GM23338 (cell line): ENCODE data around the gene TMEM185B. TPM values are rescaled to one million over a fixed set of nuclear protein-coding genes. Genes with fewer than 3 reads are reported as not detected.

Experiments
- ATAC-seq: fragments of 200-7000 bp; cut with Tn5 transposase; 3 replicates; pipeline ENCODE4 v1.9.1; 2020
- DNase-seq: peaks from one replicate; pipeline ENCODE4 v3.0.0-alpha.2; 2015; ENCODE audit warnings: low spot score
- H2AFZ ChIP-seq: fragments of 200-600 bp; sonication (generic); 2 replicates; pipeline ENCODE4 v1.8.0; 2016; ENCODE audit warnings: antibody characterized with exemption, mild to moderate bottlenecking, moderate library complexity
- H3F3A ChIP-seq: fragments of 200-600 bp; sonication (generic); replicated peaks from 2 replicates; pipeline ENCODE4 v1.8.0; 2017; ENCODE audit warnings: antibody characterized with exemption, mixed run types, low read depth
- H3K27ac ChIP-seq: fragments of 200-600 bp; sonication (generic); 2 replicates; pipeline ENCODE4 v1.6.1; 2016; ENCODE audit warnings: low read depth
- H3K27me3 ChIP-seq: fragments of 200-600 bp; sonication (generic); 2 replicates; pipeline ENCODE4 v1.8.0; 2016; ENCODE audit warnings: mild to moderate bottlenecking, mixed run types, moderate library complexity; ENCODE audit not compliant: insufficient read depth
- H3K36me3 ChIP-seq: fragments of 200-600 bp; sonication (generic); 2 replicates; pipeline ENCODE4 v1.8.0; 2016; ENCODE audit warnings: mild to moderate bottlenecking; ENCODE audit not compliant: insufficient read depth
- H3K4me1 ChIP-seq: fragments of 200-600 bp; sonication (generic); 2 replicates; pipeline ENCODE4 v1.8.0; 2016; ENCODE audit warnings: mild to moderate bottlenecking, moderate library complexity; ENCODE audit not compliant: insufficient read depth
- H3K4me2 ChIP-seq: fragments of 200-600 bp; sonication (generic); 2 replicates; pipeline ENCODE4 v1.7.1; 2017; ENCODE audit warnings: mixed run types
- H3K4me3 ChIP-seq: fragments of 200-600 bp; sonication (generic); 2 replicates; pipeline ENCODE4 v1.6.1; 2016; ENCODE audit warnings: mixed run types
- H3K79me2 ChIP-seq: fragments of 200-600 bp; sonication (generic); replicated peaks from 2 replicates; pipeline ENCODE4 v1.8.0; 2017; ENCODE audit warnings: mild to moderate bottlenecking; ENCODE audit not compliant: insufficient read depth
- H3K9me2 ChIP-seq: fragments of 200-600 bp; sonication (generic); 2 replicates; pipeline ENCODE4 v1.8.0; 2017; ENCODE audit not compliant: insufficient read depth
- H4K20me1 ChIP-seq: fragments of 200-600 bp; sonication (generic); replicated peaks from 2 replicates; pipeline ENCODE4 v1.8.0; 2017; ENCODE audit warnings: mild to moderate bottlenecking; ENCODE audit not compliant: insufficient read depth
- H3K27ac Mint-ChIP-seq: 2 replicates; pipeline ENCODE4 v1.8.0; 2020; ENCODE audit warnings: inconsistent platforms, mild to moderate bottlenecking, moderate library complexity, mixed read lengths
- H3K27me3 Mint-ChIP-seq: 3 replicates; pipeline ENCODE4 v1.8.0; 2022; ENCODE audit warnings: low read depth, mild to moderate bottlenecking, moderate library complexity, mixed read lengths, inconsistent platforms; ENCODE audit not compliant: insufficient read depth, poor library complexity
- H3K36me3 Mint-ChIP-seq: 3 replicates; pipeline ENCODE4 v1.8.0; 2021; ENCODE audit warnings: low read depth, mild to moderate bottlenecking, inconsistent platforms, moderate library complexity, mixed read lengths
- H3K4me1 Mint-ChIP-seq: 3 replicates; pipeline ENCODE4 v1.8.0; 2020; ENCODE audit warnings: mild to moderate bottlenecking, inconsistent platforms, mixed read lengths
- H3K4me3 Mint-ChIP-seq: 3 replicates; pipeline ENCODE4 v1.8.0; 2021; ENCODE audit warnings: moderate library complexity, mild to moderate bottlenecking, inconsistent platforms, mixed read lengths
- H3K9me3 Mint-ChIP-seq: 3 replicates; pipeline ENCODE4 v1.8.0; 2020; ENCODE audit warnings: moderate library complexity, mild to moderate bottlenecking, inconsistent platforms, mixed read lengths
- CREB1 ChIP-seq: fragments of 250-450 bp; sonication (Bioruptor Pico); IDR thresholded peaks from 2 replicates; pipeline ENCODE4 v1.5.0; 2020; ENCODE audit warnings: low read depth, mild to moderate bottlenecking, moderate library complexity
- EZH2 ChIP-seq: fragments of 200-600 bp; sonication (generic); IDR thresholded peaks from one replicate; pipeline ENCODE4 v1.8.0; 2017; ENCODE audit warnings: antibody characterized with exemption, mild to moderate bottlenecking, low read depth; ENCODE audit not compliant: unreplicated experiment
- EZH2phosphoT487 ChIP-seq: fragments of 200-600 bp; sonication (generic); IDR thresholded peaks from one replicate; pipeline ENCODE4 v1.8.1; 2018; ENCODE audit warnings: antibody characterized with exemption; ENCODE audit not compliant: unreplicated experiment
- JUNB ChIP-seq: IDR thresholded peaks from one replicate; pipeline ENCODE4 v1.6.1; 2016; ENCODE audit warnings: antibody characterized with exemption; ENCODE audit not compliant: unreplicated experiment
- NANOG ChIP-seq: IDR thresholded peaks from 2 replicates; pipeline ENCODE4 v1.6.1; 2016; ENCODE audit warnings: antibody characterized with exemption, borderline replicate concordance
- POLR2AphosphoS5 ChIP-seq: IDR thresholded peaks from 2 replicates; pipeline ENCODE4 v1.6.1; 2016; ENCODE audit warnings: antibody characterized with exemption, low read depth
- STAT1 ChIP-seq: IDR thresholded peaks from one replicate; pipeline ENCODE4 v1.6.1; 2016; ENCODE audit warnings: antibody characterized with exemption; ENCODE audit not compliant: unreplicated experiment
- ZNF114 ChIP-seq: fragments of 250-450 bp; sonication (Bioruptor Pico); IDR thresholded peaks from 2 replicates; pipeline ENCODE4 v1.5.0; 2020; ENCODE audit warnings: mild to moderate bottlenecking, moderate library complexity
- ZNF331 ChIP-seq: fragments of 250-450 bp; sonication (Bioruptor Pico); IDR thresholded peaks from 2 replicates; pipeline ENCODE4 v1.5.0; 2020; ENCODE audit warnings: low read depth, mild to moderate bottlenecking, moderate library complexity
- polyA plus RNA-seq: library from polyadenylated mRNA; unstranded; fragments of >200 nt; fragmentation: Nextera tagmentation; extraction: Ambion mirVana; gene quantifications from 2 replicates; pipeline ENCODE4 v1.2.1, GENCODE V29; 2016
- total RNA-seq: library from RNA; depleted of rRNA; stranded (reverse); fragments of >200 nt; shearing (Covaris generic); gene quantifications from 2 replicates; pipeline ENCODE4 v1.2.3, GENCODE V29; 2014
- TF ChIP-seq, protein P1 (sequence below): fragments of 250-450 bp; sonication (Bioruptor Pico); IDR thresholded peaks from 2 replicates; pipeline ENCODE4 v1.5.0; 2020; ENCODE audit warnings: mild to moderate bottlenecking, moderate library complexity
- TF ChIP-seq, protein P2 (sequence below): IDR thresholded peaks from one replicate; pipeline ENCODE4 v1.6.1; 2018; ENCODE audit warnings: antibody characterized with exemption; ENCODE audit not compliant: unreplicated experiment
- TF ChIP-seq, protein P3 (sequence below): IDR thresholded peaks from 2 replicates; pipeline ENCODE4 v1.6.1; 2016; ENCODE audit warnings: antibody characterized with exemption
- TF ChIP-seq, protein P4 (sequence below), 2 experiments: fragments of 200-600 bp in 1 of 2; sonication (generic) in 1 of 2; conservative IDR thresholded peaks; 2 replicates each; pipeline versions ENCODE4 v1.5.1 to v1.6.1; 2016 to 2017; ENCODE audit warnings: antibody characterized with exemption in 2 of 2, low read depth in 2 of 2, mild to moderate bottlenecking in 2 of 2, moderate library complexity in 1 of 2

Gene TMEM185B
- total and polyA plus RNA-seq, 2 experiments from 2014 or later = 3.9 to 24.4 TPM

DNA sequence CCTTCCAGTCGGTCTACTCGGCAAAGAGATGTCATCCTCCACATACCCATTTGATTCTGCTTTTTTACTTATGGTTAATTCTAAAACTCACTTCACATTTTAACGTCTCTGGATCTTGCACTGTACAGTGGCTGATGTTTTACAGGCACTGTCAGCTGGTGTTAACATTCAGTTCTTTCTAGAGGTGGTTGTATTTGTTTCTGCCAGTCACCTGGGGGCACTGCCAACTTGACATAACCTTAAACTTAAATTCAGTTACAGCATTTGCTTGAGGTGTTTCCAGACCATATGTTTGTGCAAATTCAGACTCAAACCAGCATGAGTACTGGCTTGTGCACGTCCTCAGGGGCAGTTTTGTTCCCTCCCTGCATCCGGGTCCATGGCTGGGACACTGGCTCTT lies 5.3 kb upstream of the TMEM185B start:
- no peak overlapping the region for H3K27ac ChIP-seq
- no peak overlapping the region for H2AFZ ChIP-seq
- no peaks in the 10 kb centered on the region for H3K9me2 ChIP-seq
- no peak for TF ChIP-seq ZNF331
- TF ChIP-seq, protein P1, sequence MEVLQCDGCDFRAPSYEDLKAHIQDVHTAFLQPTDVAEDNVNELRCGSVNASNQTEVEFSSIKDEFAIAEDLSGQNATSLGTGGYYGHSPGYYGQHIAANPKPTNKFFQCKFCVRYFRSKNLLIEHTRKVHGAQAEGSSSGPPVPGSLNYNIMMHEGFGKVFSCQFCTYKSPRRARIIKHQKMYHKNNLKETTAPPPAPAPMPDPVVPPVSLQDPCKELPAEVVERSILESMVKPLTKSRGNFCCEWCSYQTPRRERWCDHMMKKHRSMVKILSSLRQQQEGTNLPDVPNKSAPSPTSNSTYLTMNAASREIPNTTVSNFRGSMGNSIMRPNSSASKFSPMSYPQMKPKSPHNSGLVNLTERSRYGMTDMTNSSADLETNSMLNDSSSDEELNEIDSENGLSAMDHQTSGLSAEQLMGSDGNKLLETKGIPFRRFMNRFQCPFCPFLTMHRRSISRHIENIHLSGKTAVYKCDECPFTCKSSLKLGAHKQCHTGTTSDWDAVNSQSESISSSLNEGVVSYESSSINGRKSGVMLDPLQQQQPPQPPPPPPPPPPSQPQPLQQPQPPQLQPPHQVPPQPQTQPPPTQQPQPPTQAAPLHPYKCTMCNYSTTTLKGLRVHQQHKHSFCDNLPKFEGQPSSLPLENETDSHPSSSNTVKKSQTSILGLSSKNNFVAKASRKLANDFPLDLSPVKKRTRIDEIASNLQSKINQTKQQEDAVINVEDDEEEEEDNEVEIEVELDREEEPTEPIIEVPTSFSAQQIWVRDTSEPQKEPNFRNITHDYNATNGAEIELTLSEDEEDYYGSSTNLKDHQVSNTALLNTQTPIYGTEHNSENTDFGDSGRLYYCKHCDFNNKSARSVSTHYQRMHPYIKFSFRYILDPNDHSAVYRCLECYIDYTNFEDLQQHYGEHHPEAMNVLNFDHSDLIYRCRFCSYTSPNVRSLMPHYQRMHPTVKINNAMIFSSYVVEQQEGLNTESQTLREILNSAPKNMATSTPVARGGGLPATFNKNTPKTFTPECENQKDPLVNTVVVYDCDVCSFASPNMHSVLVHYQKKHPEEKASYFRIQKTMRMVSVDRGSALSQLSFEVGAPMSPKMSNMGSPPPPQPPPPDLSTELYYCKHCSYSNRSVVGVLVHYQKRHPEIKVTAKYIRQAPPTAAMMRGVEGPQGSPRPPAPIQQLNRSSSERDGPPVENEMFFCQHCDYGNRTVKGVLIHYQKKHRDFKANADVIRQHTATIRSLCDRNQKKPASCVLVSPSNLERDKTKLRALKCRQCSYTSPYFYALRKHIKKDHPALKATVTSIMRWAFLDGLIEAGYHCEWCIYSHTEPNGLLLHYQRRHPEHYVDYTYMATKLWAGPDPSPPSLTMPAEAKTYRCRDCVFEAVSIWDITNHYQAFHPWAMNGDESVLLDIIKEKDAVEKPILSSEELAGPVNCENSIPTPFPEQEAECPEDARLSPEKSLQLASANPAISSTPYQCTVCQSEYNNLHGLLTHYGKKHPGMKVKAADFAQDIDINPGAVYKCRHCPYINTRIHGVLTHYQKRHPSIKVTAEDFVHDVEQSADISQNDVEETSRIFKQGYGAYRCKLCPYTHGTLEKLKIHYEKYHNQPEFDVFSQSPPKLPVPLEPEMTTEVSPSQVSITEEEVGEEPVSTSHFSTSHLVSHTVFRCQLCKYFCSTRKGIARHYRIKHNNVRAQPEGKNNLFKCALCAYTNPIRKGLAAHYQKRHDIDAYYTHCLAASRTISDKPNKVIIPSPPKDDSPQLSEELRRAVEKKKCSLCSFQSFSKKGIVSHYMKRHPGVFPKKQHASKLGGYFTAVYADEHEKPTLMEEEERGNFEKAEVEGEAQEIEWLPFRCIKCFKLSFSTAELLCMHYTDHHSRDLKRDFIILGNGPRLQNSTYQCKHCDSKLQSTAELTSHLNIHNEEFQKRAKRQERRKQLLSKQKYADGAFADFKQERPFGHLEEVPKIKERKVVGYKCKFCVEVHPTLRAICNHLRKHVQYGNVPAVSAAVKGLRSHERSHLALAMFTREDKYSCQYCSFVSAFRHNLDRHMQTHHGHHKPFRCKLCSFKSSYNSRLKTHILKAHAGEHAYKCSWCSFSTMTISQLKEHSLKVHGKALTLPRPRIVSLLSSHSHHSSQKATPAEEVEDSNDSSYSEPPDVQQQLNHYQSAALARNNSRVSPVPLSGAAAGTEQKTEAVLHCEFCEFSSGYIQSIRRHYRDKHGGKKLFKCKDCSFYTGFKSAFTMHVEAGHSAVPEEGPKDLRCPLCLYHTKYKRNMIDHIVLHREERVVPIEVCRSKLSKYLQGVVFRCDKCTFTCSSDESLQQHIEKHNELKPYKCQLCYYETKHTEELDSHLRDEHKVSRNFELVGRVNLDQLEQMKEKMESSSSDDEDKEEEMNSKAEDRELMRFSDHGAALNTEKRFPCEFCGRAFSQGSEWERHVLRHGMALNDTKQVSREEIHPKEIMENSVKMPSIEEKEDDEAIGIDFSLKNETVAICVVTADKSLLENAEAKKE (CRISPR knock-in tag) = no peak
- no peak for TF ChIP-seq STAT1
- TF ChIP-seq CREB1 (CRISPR knock-in tag) = no peak
- TF ChIP-seq, protein P2, sequence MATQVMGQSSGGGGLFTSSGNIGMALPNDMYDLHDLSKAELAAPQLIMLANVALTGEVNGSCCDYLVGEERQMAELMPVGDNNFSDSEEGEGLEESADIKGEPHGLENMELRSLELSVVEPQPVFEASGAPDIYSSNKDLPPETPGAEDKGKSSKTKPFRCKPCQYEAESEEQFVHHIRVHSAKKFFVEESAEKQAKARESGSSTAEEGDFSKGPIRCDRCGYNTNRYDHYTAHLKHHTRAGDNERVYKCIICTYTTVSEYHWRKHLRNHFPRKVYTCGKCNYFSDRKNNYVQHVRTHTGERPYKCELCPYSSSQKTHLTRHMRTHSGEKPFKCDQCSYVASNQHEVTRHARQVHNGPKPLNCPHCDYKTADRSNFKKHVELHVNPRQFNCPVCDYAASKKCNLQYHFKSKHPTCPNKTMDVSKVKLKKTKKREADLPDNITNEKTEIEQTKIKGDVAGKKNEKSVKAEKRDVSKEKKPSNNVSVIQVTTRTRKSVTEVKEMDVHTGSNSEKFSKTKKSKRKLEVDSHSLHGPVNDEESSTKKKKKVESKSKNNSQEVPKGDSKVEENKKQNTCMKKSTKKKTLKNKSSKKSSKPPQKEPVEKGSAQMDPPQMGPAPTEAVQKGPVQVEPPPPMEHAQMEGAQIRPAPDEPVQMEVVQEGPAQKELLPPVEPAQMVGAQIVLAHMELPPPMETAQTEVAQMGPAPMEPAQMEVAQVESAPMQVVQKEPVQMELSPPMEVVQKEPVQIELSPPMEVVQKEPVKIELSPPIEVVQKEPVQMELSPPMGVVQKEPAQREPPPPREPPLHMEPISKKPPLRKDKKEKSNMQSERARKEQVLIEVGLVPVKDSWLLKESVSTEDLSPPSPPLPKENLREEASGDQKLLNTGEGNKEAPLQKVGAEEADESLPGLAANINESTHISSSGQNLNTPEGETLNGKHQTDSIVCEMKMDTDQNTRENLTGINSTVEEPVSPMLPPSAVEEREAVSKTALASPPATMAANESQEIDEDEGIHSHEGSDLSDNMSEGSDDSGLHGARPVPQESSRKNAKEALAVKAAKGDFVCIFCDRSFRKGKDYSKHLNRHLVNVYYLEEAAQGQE = no peak
- TF ChIP-seq, protein P3, sequence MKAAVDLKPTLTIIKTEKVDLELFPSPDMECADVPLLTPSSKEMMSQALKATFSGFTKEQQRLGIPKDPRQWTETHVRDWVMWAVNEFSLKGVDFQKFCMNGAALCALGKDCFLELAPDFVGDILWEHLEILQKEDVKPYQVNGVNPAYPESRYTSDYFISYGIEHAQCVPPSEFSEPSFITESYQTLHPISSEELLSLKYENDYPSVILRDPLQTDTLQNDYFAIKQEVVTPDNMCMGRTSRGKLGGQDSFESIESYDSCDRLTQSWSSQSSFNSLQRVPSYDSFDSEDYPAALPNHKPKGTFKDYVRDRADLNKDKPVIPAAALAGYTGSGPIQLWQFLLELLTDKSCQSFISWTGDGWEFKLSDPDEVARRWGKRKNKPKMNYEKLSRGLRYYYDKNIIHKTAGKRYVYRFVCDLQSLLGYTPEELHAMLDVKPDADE = no peak
- TF ChIP-seq, protein P4, sequence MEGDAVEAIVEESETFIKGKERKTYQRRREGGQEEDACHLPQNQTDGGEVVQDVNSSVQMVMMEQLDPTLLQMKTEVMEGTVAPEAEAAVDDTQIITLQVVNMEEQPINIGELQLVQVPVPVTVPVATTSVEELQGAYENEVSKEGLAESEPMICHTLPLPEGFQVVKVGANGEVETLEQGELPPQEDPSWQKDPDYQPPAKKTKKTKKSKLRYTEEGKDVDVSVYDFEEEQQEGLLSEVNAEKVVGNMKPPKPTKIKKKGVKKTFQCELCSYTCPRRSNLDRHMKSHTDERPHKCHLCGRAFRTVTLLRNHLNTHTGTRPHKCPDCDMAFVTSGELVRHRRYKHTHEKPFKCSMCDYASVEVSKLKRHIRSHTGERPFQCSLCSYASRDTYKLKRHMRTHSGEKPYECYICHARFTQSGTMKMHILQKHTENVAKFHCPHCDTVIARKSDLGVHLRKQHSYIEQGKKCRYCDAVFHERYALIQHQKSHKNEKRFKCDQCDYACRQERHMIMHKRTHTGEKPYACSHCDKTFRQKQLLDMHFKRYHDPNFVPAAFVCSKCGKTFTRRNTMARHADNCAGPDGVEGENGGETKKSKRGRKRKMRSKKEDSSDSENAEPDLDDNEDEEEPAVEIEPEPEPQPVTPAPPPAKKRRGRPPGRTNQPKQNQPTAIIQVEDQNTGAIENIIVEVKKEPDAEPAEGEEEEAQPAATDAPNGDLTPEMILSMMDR (conservative IDR thresholded peaks at IDR 0.05; ENCODE audit: low read depth in 2 of 2) = no peak
- no peak for TF ChIP-seq EZH2phosphoT487
- TF ChIP-seq NANOG = no peak
- TF ChIP-seq POLR2AphosphoS5 = no peak
- TF ChIP-seq JUNB = no peak
- TF ChIP-seq ZNF114 (CRISPR knock-in tag) = no peak
- no peak for TF ChIP-seq EZH2
- ATAC-seq (no peak), DNase-seq (no peak)
- Mint-ChIP-seq H3K9me3 (no peaks in the 10 kb centered on the region), H3K27ac (no peak overlapping the region), H3K4me3 (no peak overlapping the region), H3K36me3 (no peaks in the 10 kb centered on the region), H3K27me3 (peaks cover 27% of the 10 kb centered on the region), H3K4me1 (peaks cover 6% of the 10 kb centered on the region; the same call in 1 of the 3 replicates)
- H3K4me1 ChIP-seq = no peaks in the 10 kb centered on the region; the same call in 1 of the 2 replicates
- no peaks in the 10 kb centered on the region for H3K36me3 ChIP-seq
- H4K20me1 ChIP-seq = no peaks in the 10 kb centered on the region
- H3K79me2 ChIP-seq = no peaks in the 10 kb centered on the region
- H3K27me3 ChIP-seq = peaks cover 18% of the 10 kb centered on the region
- H3K4me2 ChIP-seq = no peak overlapping the region
- no peaks in the 10 kb centered on the region for H3F3A ChIP-seq
- no peak overlapping the region for H3K4me3 ChIP-seq
